ENCODE data around the gene SMIM8. TPM values are rescaled to one million over a fixed set of nuclear protein-coding genes. Genes with fewer than 3 reads are reported as not detected.
A peak's percentile ranks its signal among the peaks of the same experiment; 100 is the strongest.
"Not testable (repeated sequence)": the region's sequence is repeated elsewhere in the genome, so short reads cannot be mapped to it uniquely, and the experiment has no call there.

The SMIM8 gene
- total RNA-seq, 1 donor from 2014 or later = 6.9 TPM

DNA sequence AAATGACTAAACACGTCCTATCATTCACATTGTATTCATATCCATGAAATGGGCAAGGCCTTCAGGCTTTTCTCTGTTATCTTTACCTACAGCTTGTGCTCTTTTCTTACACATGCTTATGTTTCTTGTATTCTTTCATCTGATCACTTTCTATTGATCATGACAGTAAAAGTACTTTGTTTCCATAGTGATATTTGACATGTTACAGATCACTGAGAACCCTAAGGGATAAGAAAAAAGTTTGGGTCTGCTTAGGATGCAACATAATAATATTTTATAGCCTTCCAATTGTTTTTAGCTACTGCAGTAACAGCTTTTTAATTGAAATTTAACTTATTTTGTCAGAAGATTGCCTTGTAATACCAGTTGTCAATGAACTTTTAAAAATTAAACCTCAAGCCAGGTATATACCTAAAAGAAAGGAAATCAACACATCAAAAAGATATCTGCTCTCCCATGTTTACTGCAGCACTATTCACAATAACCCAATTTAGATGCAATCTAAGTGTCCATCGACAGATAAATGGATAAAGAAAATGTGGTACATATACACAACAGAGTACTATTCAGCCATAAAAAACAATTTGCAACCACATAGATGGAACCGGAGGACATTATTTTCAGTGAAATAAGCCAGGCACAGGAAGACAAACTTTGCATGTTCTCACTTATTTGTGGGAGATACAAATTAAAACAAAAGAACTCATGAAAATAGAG, 3.0 kb upstream of the SMIM8 start:
- H3K9me3 Mint-ChIP-seq (ENCODE audit: unreplicated experiment) = peaks cover 3% of the 10 kb centered on the region
- H3K9me3 ChIP-seq (ENCODE audit: insufficient read depth, low read depth, low read length) = no peaks in the 10 kb centered on the region
- no peak for TF ChIP-seq EZH2 (IDR thresholded peaks at IDR 0.05; ENCODE audit: insufficient read depth, low read length)
- TF ChIP-seq, protein P1, sequence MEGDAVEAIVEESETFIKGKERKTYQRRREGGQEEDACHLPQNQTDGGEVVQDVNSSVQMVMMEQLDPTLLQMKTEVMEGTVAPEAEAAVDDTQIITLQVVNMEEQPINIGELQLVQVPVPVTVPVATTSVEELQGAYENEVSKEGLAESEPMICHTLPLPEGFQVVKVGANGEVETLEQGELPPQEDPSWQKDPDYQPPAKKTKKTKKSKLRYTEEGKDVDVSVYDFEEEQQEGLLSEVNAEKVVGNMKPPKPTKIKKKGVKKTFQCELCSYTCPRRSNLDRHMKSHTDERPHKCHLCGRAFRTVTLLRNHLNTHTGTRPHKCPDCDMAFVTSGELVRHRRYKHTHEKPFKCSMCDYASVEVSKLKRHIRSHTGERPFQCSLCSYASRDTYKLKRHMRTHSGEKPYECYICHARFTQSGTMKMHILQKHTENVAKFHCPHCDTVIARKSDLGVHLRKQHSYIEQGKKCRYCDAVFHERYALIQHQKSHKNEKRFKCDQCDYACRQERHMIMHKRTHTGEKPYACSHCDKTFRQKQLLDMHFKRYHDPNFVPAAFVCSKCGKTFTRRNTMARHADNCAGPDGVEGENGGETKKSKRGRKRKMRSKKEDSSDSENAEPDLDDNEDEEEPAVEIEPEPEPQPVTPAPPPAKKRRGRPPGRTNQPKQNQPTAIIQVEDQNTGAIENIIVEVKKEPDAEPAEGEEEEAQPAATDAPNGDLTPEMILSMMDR (IDR thresholded peaks at IDR 0.05; ENCODE audit: insufficient read depth, low read depth, low read length) = no peak
- peaks cover 8% of the 10 kb centered on the region for H3K79me2 ChIP-seq (ENCODE audit: insufficient read depth, low read length)
- no peak overlapping the region for H3K27ac Mint-ChIP-seq (ENCODE audit: unreplicated experiment)
- DNase-seq (ENCODE audit: low read depth) = no peak
- H3K4me3 Mint-ChIP-seq (ENCODE audit: unreplicated experiment) = no peak overlapping the region
- no peak for FAIRE-seq
- H3K36me3 ChIP-seq (ENCODE audit: insufficient read depth, low read length) = no peaks in the 10 kb centered on the region
- no peaks in the 10 kb centered on the region for H3K36me3 Mint-ChIP-seq (ENCODE audit: low read depth, unreplicated experiment)
- no peak overlapping the region for H3K9ac ChIP-seq (ENCODE audit: low read length)
- no peak overlapping the region for H3K4me2 ChIP-seq (ENCODE audit: low read length)
- H3K4me1 ChIP-seq (ENCODE audit: insufficient read depth, low read length) = no peaks in the 10 kb centered on the region
- no peak overlapping the region for H2AFZ ChIP-seq (ENCODE audit: low read depth, low read length)
- H3K4me1 Mint-ChIP-seq (ENCODE audit: low read depth, unreplicated experiment) = no peaks in the 10 kb centered on the region
- H4K20me1 ChIP-seq (ENCODE audit: insufficient read depth, low read length) = no peaks in the 10 kb centered on the region
- H3K4me3 ChIP-seq (ENCODE audit: insufficient read depth, low read depth, low read length) = no peak overlapping the region
- peaks cover 4% of the 10 kb centered on the region for H3K27me3 Mint-ChIP-seq (ENCODE audit: low read depth, unreplicated experiment)
- H3K27ac ChIP-seq (ENCODE audit: low read depth, low read length) = no peak overlapping the region
- peaks cover 3% of the 10 kb centered on the region for H3K27me3 ChIP-seq (ENCODE audit: insufficient read depth, low read length)

DNA sequence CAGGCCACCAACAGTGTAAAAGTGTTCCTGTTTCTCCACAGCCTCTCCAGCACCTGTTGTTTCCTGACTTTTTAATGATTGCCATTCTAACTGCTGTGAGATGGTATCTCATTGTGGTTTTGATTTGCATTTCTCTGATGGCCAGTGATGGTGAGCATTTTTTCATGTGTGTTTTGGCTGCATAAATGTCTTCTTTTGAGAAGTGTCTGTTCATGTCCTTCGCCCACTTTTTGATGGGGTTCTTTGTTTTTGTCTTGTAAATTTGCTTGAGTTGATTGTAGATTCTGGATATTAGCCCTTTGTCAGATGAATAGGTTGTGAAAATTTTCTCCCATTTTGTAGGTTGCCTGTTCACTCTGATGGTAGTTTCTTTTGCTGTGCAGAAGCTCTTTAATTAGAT, 1.5 kb downstream of the SMIM8 start:
- H2AFZ ChIP-seq (ENCODE audit: low read depth, low read length); H3K36me3 Mint-ChIP-seq (ENCODE audit: low read depth, unreplicated experiment); H3K9me3 ChIP-seq (ENCODE audit: insufficient read depth, low read depth, low read length); H3K79me2 ChIP-seq (ENCODE audit: insufficient read depth, low read length); H3K27ac Mint-ChIP-seq (ENCODE audit: unreplicated experiment); H3K27ac ChIP-seq (ENCODE audit: low read depth, low read length); H4K20me1 ChIP-seq (ENCODE audit: insufficient read depth, low read length); H3K36me3 ChIP-seq (ENCODE audit: insufficient read depth, low read length); H3K4me2 ChIP-seq (ENCODE audit: low read length); FAIRE-seq; DNase-seq (ENCODE audit: low read depth); H3K27me3 ChIP-seq (ENCODE audit: insufficient read depth, low read length); H3K4me1 Mint-ChIP-seq (ENCODE audit: low read depth, unreplicated experiment); H3K9ac ChIP-seq (ENCODE audit: low read length); H3K9me3 Mint-ChIP-seq (ENCODE audit: unreplicated experiment); H3K27me3 Mint-ChIP-seq (ENCODE audit: low read depth, unreplicated experiment); H3K4me1 ChIP-seq (ENCODE audit: insufficient read depth, low read length); H3K4me3 ChIP-seq (ENCODE audit: insufficient read depth, low read depth, low read length): not testable (repeated sequence)
- H3K4me3 Mint-ChIP-seq (ENCODE audit: unreplicated experiment) = peak overlapping the region; percentile 54

DNA sequence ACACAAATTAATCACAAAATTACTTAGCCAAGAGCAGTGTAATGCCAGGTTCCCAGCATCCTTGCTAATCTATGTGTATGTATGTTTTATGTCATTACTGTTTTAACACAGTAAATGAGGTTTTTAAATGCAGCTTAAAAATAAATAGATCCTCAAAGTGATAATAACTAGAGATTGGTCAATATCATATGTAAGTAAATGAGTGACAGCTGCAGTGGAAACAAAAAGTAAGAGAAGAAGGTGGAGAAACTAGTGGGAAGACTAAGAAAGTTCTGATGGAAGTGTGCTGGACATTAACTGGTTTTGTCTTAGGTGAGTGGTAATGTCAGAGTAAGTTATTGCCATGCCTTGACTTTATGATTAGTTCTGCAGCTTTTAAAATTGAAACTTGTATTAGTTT, 8.6 kb downstream of the SMIM8 start:
- Mint-ChIP-seq H3K9me3 (ENCODE audit: unreplicated experiment) (no peaks in the 10 kb centered on the region), H3K27ac (ENCODE audit: unreplicated experiment) (no peak overlapping the region), H3K4me1 (ENCODE audit: low read depth, unreplicated experiment) (peaks cover 11% of the 10 kb centered on the region), H3K4me3 (ENCODE audit: unreplicated experiment) (no peak overlapping the region), H3K36me3 (ENCODE audit: low read depth, unreplicated experiment) (no peaks in the 10 kb centered on the region), H3K27me3 (ENCODE audit: low read depth, unreplicated experiment) (no peaks in the 10 kb centered on the region)
- FAIRE-seq (no peak), DNase-seq (ENCODE audit: low read depth) (no peak)
- Histone ChIP-seq H3K9me3 (ENCODE audit: insufficient read depth, low read depth, low read length) (no peaks in the 10 kb centered on the region), H3K27me3 (ENCODE audit: insufficient read depth, low read length) (no peaks in the 10 kb centered on the region), H2AFZ (ENCODE audit: low read depth, low read length) (no peak overlapping the region), H3K27ac (ENCODE audit: low read depth, low read length) (no peak overlapping the region), H3K4me1 (ENCODE audit: insufficient read depth, low read length) (no peaks in the 10 kb centered on the region), H3K9ac (ENCODE audit: low read length) (no peak overlapping the region), H3K4me2 (ENCODE audit: low read length) (no peak overlapping the region), H3K36me3 (ENCODE audit: insufficient read depth, low read length) (no peaks in the 10 kb centered on the region), H3K79me2 (ENCODE audit: insufficient read depth, low read length) (peaks cover 17% of the 10 kb centered on the region), H4K20me1 (ENCODE audit: insufficient read depth, low read length) (peaks cover 11% of the 10 kb centered on the region), H3K4me3 (ENCODE audit: insufficient read depth, low read depth, low read length) (no peak overlapping the region)
- no peak for TF ChIP-seq EZH2 (IDR thresholded peaks at IDR 0.05; ENCODE audit: insufficient read depth, low read length)
- TF ChIP-seq, protein P1 (IDR thresholded peaks at IDR 0.05; ENCODE audit: insufficient read depth, low read depth, low read length) = no peak
